SW480 (cell line): Measurements from ENCODE around the gene FEM1A.
A peak's percentile ranks its signal among the peaks of the same experiment; 100 is the strongest.
"Not testable (repeated sequence)": the region's sequence is repeated elsewhere in the genome, so short reads cannot be mapped to it uniquely, and the experiment has no call there.

Experiments
- DNase-seq: peaks from one replicate; pipeline ENCODE4 v3.0.0-alpha.2; 2016; ENCODE audit warnings: low spot score

Gene FEM1A

DNA sequence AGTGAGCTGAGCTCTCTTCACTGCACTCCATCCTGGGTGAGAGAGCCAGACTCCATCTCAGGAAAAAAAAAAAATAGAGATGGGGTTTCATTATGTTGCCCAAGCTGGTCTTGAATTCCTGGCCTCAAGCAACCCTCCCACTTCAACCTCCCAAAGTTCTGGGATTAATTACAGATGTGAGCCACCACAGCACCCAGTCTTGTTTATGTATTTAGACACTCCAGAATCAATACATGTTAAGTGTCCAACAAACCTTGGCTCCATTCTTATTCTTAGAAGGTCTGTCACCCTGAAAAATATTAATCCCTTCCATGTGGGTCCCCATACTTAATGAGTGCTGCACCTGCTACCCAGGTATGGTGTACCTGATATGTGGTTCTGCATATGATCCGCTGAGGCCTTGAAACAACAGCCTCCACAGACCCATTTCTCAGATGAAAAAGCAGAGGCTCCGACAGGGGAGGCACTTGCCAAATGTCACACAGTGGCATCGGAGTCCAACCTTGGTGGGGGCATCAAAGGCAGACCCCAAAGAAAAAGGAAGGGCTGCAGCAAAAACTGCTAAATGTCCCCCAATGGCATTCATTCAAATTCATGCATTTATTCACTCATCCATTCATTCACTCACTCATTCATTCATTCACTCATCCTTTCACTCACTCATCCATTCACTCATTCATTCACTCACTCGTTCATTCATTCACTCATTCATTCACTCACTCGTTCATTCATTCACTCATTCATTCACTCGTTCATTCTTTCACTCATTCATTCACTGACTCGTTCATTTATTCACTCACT is 23.3 kb downstream of the FEM1A start:
- DNase-seq = no peak

DNA sequence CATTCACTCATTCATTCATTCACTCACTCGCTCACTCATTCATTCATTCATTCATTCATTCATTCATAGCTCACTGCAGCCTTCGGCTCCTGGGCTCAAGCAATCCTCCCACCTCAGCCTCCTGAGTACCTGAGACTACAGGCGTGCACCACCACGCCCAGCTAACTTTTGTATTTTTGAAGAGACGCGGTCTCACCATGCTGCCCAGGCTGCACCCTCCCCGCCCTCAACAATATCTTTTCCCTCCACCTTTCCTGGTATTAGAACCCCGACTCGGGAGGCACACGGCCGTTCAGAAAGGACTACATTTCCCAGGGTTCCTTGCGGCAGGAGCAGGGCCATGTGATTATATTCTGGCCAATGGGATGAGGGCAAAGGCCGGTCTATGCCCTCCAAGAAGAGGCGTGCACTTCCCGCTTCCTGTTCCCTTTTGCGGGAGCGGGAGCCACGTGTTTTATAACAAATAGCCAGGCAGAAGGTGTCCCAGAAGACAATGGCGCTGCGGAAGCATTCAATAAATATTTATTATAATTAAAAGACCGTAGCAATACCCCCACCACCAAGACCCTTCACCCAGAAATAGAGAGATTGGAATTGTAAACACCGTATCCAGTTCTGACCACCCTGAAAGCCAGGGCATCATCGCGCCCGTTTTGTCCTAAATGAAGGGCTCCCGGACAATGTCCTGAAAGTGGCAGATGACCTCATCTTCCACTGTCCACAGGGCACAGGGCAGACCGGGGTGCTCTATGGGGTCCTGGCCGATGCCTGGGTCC is 24.1 kb downstream of the FEM1A start:
- DNase-seq = peak; percentile 91

- no peak for DNase-seq
Measured at GRCh38 chr19:4816202-4816949, 24.8 kb downstream of the FEM1A start.

GRCh38 chr19:4816950-4817278 is 25.4 kb downstream of the FEM1A start:
- DNase-seq = no peak

DNA sequence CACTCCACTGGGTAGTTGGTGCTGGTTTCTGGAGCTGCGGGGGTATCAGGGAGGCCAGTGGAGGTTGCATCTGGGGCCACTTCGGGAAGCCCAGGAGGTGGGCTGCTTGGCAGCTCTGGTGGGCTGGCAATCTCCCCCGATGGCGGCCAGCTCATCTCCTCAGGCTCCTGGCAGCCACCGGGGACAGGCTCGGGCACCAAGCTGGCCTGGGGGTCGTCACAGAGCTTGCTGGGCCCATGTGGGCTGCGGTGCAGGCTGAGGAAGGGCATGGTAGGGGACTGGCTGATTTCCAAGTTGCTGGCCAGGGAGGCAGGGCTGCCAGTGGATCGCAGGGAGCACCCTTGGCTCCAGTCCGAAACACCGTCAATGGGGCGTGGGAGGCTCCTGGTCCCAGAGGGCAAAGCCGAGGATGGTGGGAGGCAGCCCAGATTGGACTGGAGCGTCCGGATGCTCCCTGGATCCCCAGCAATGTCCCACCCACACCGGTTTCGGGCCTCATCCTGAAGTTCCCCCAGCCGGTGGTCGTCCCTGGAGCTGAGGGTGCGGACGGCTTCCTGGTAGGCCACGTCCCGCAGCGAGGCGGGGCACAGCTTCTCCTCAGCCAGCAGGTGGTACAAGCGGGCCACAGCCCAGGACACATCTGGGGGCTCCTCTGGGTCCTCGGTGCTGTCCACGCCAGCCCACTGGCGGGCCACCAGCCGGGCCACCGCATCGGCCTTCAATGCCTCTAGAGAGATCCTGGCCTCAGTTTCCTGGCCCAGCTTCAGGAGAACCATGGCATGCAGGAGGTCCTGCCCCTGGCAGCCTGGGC is 26.1 kb downstream of the FEM1A start:
- DNase-seq = no peak

- no peak for DNase-seq
Measured at GRCh38 chr19:4821265-4821664, 29.7 kb downstream of the FEM1A start.

DNA sequence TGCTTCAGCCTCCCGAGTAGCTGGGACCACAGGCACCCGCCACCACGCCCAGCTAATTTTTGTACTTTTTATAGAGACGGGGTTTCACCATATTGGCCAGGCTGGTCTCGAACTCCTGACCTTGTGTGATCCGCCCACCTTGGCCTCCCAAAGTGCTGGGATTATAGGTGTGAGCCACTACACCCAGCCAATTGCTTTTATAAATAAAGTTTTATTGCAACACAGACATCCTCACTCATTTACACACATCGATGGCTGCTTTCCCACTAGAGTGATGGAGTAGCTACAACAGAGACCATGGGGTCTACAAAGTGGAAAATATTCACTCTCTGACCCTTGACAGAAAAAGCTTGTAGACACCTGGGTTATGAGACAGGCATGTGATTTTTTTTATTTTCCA is 30.8 kb downstream of the FEM1A start:
- not testable (repeated sequence) for DNase-seq

GRCh38 chr19:4823577-4823976 is 32.0 kb downstream of the FEM1A start:
- DNase-seq = no peak

DNA sequence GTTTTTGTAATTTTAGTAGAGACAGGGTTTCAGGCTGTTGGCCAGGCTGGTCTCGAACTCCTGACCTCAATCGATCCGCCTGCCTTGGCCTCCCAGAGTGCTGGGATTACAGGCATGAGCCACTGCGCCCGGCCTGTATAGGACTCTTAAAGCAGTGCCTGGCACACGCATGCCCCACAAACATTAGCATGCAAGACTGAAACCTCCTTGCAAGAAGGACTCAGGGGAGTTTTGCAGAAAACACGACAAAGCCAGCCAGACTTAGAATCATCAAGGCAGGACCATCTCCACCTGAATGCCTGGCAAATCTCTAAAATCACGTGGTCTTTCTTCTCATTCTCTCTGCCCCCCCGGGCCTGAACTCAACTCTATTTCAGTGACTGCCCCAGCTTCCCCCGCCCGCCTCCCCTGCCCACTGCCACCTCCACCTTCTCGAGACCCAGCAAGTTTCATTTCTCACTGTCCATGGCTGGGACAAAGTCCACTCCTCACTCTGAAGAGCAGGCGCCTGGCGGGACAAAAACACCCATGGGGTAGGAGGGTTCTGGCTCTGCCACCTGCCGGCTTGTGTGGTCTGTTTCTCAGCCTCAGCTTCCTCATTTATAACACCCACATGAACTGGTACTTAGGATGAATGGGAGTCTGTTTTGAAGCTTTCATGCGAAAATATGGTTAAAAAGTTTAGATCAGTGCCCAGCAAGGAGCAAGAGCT is 37.6 kb downstream of the FEM1A start:
- DNase-seq = peak; percentile 39

DNA sequence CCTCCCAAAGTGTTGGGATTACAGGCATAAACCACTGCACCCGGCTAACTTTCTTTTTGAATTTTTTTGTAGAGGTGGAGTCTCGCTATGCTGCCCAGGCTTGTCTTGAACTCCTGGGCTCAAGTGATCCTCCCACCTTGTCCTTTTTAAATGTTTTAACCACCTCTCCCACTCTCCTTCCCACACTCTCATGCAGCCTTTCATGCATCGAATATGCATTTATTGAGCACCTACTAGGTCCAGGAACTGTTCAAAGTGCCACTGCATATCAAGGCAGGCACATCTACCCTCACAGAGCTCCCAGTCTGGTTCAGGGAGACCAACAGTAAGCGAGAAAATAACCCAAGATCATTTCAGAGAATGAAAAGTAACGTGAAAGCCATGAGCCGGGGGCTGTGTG is 38.8 kb downstream of the FEM1A start:
- no peak for DNase-seq

GRCh38 chr19:4830768-4831265 is 39.3 kb downstream of the FEM1A start:
- DNase-seq = no peak

DNA sequence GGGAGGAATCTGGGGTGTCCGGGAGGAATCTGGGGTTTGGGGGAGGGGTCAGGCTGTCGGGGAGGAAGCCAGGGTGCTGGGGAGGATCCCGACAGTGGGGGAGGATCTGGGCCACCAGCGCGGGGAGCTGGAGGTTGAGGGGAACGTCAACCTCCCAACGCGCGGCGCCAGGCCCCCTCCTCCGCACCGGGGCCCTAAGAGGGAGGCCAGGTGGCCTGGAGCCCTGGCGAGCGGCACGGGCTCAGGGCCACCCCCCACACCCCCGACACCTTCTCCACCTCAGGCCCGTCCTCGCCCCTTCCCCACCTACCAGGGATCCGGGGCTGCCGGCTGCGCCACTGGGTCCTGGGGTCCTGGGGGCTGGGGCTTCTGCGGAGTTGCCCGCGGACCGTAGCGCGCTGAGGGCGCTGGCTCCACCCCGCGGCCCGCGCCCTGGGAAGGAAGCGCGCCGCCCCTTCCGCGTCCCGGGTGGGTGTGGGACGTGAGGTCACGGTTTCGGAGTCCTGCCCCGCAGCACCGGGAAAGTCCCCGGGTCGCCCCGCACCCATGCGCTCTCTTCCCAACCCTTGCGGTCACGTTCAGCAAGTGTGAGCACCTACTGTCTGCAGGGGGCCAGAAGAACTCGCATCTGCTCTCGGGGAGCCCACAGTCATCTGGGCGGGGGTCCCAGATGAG is 39.9 kb downstream of the FEM1A start, which contains the start of gene TICAM1:
Gene TICAM1, minus strand, starts transcription at position 409 of the 675 bp plus-strand sequence. CDS start 13,335 bp downstream, outside the sequence.
- DNase-seq = peak; percentile 30

DNA sequence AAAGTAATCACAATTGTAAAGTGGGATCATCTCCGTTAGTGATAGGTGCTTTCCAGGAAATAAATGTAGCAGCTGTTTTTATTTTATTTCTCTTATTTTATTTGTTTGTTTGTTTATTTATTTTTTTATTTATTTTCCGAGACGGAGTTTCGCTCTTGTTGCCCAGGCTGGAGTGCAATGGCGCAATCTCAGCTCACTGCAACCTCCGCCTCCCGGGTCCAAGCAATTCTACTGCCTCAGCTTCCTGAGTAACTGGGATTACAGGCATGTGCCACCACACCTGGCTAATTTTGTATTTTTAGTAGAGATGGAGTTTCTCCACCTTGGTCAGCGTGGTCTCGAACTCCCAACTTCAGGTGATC is 40.4 kb downstream of the FEM1A start:
- not testable (repeated sequence) for DNase-seq

GRCh38 chr19:4832776-4833175 is 41.2 kb downstream of the FEM1A start:
- no peak for DNase-seq

DNA sequence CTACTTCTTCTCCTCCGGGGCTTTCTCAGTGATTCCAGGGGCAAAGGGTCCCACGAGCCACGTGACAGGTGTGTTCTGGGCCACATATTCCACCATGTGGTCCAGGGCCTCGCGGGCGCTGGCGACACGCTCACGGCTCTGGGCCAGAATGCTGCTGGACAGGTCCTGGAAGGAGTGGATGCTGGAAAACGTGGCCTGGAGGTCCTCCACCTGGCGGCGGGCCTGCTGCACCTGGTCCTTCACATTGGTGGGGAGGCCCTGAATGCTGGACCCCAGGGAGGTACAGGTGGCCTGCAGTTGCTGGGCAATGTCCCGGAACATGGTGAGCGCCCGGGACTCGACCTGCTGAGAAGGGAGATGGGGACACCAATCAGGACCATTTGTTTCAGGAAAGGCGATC is 47.7 kb downstream of the FEM1A start:
- no peak for DNase-seq

- no peak for DNase-seq
Measured at GRCh38 chr19:4843647-4843965, 52.1 kb downstream of the FEM1A start.

- DNase-seq = no peak
Measured at GRCh38 chr19:4844348-4845179, 53.0 kb downstream of the FEM1A start.

DNA sequence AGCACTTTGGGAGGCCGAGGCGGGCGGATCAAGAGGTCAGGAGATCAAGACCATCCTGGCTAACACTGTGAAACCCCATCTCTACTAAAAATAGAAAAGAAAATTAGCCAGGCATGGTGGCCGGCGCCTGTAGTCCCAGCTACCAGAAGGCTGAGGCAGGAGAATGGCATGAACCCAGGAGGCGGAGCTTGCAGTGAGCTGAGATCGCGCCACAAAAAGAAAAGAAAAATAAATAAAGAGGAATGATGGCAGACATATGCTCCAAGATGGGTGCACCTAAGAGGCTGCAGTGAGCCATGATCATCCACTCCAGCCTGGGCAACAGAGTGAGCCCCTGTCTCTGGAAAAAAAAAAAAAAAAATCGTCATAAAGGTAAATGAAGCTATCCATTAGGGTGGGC is 54.4 kb downstream of the FEM1A start:
- not testable (repeated sequence) for DNase-seq

- DNase-seq = no peak
Measured at GRCh38 chr19:4847190-4847973, 55.8 kb downstream of the FEM1A start.
